H9 (cell line): ENCODE data around the gene RESP18. TPM values are rescaled to one million over a fixed set of nuclear protein-coding genes. Genes with fewer than 3 reads are reported as not detected.

ENCODE experiments used
- DNase-seq: peaks from one replicate; pipeline ENCODE4 v3.0.0-alpha.2; 2017
- H2AFZ ChIP-seq: one replicate; pipeline ENCODE4 v1.6.1; 2013; ENCODE audit warnings: mild to moderate bottlenecking, low read length, control low read depth, moderate library complexity
- H2AK5ac ChIP-seq: 2 replicates; pipeline ENCODE4 v1.6.1; 2013; ENCODE audit warnings: low read length, control low read depth, mixed read lengths; ENCODE audit not compliant: insufficient read length
- H2BK120ac ChIP-seq: one replicate; pipeline ENCODE4 v1.6.1; 2013; ENCODE audit warnings: low read depth, mild to moderate bottlenecking, low read length, control low read depth, inconsistent platforms; ENCODE audit not compliant: poor library complexity, severe bottlenecking
- H2BK12ac ChIP-seq: 2 replicates; pipeline ENCODE4 v1.6.1; 2013; ENCODE audit warnings: low read length, control low read depth, mixed read lengths, low read depth; ENCODE audit not compliant: insufficient read length
- H2BK15ac ChIP-seq: 2 replicates; pipeline ENCODE4 v1.6.1; 2013; ENCODE audit warnings: low read depth, low read length, control low read depth
- H2BK20ac ChIP-seq: one replicate; pipeline ENCODE4 v1.6.1; 2013; ENCODE audit warnings: low read depth, mild to moderate bottlenecking, low read length, control low read depth, inconsistent platforms; ENCODE audit not compliant: poor library complexity, severe bottlenecking
- H2BK5ac ChIP-seq: 2 replicates; pipeline ENCODE4 v1.6.1; 2013; ENCODE audit warnings: low read length, control low read depth, mixed read lengths; ENCODE audit not compliant: insufficient read length
- H3K14ac ChIP-seq: 2 replicates; pipeline ENCODE4 v1.6.1; 2013; ENCODE audit warnings: low read length, control low read depth; ENCODE audit not compliant: insufficient read depth
- H3K18ac ChIP-seq: 2 replicates; pipeline ENCODE4 v1.6.1; 2013; ENCODE audit warnings: low read depth, mild to moderate bottlenecking, mixed read lengths, low read length, control low read depth; ENCODE audit not compliant: insufficient read length
- H3K23ac ChIP-seq: 2 replicates; pipeline ENCODE4 v1.6.1; 2013; ENCODE audit warnings: low read length, control low read depth, mixed read lengths, low read depth; ENCODE audit not compliant: insufficient read length
- H3K23me2 ChIP-seq: 2 replicates; pipeline ENCODE4 v1.6.1; 2013; ENCODE audit warnings: low read depth, mild to moderate bottlenecking, mixed read lengths, low read length, control low read depth; ENCODE audit not compliant: insufficient read length, poor library complexity, severe bottlenecking
- H3K27ac ChIP-seq: 2 replicates; pipeline ENCODE4 v1.5.1; 2013; ENCODE audit warnings: low read length, control low read depth, mixed read lengths, low read depth; ENCODE audit not compliant: insufficient read length
- H3K27me3 ChIP-seq: 2 replicates; pipeline ENCODE4 v1.6.1; 2013; ENCODE audit warnings: low read length, control low read depth, inconsistent platforms; ENCODE audit not compliant: insufficient read depth
- H3K4ac ChIP-seq: 2 replicates; pipeline ENCODE4 v1.6.1; 2013; ENCODE audit warnings: low read depth, mild to moderate bottlenecking, control low read depth, inconsistent platforms, low read length, moderate library complexity
- H3K4me1 ChIP-seq: 2 replicates; pipeline ENCODE4 v1.6.1; 2013; ENCODE audit warnings: low read length, control low read depth, inconsistent platforms; ENCODE audit not compliant: insufficient read depth
- H3K4me2 ChIP-seq: 2 replicates; pipeline ENCODE4 v1.6.1; 2013; ENCODE audit warnings: low read length, control low read depth, mixed read lengths; ENCODE audit not compliant: insufficient read length, insufficient read depth
- H3K56ac ChIP-seq: 2 replicates; pipeline ENCODE4 v1.6.1; 2013; ENCODE audit warnings: low read depth, mild to moderate bottlenecking, mixed read lengths, low read length, control low read depth; ENCODE audit not compliant: insufficient read length
- H3K79me1 ChIP-seq: 2 replicates; pipeline ENCODE4 v1.6.1; 2013; ENCODE audit warnings: low read depth, mild to moderate bottlenecking, moderate library complexity, low read length, control low read depth, inconsistent platforms; ENCODE audit not compliant: insufficient read depth, poor library complexity, severe bottlenecking
- H3K79me2 ChIP-seq: 2 replicates; pipeline ENCODE4 v1.6.1; 2013; ENCODE audit warnings: low read length, control low read depth, inconsistent platforms; ENCODE audit not compliant: insufficient read depth
- H3K9ac ChIP-seq: 2 replicates; pipeline ENCODE4 v1.6.1; 2013; ENCODE audit warnings: low read length, control low read depth, mixed read lengths; ENCODE audit not compliant: insufficient read length; ENCODE audit errors: extremely low read depth
- H3K9me3 ChIP-seq: one replicate; pipeline ENCODE4 v1.6.1; 2013; ENCODE audit warnings: low read depth, low read length, inconsistent platforms; ENCODE audit not compliant: control insufficient read depth
- H3T11ph ChIP-seq: one replicate; pipeline ENCODE4 v1.6.1; 2013; ENCODE audit warnings: mild to moderate bottlenecking, low read length, control low read depth, inconsistent platforms
- H4K20me1 ChIP-seq: one replicate; pipeline ENCODE4 v1.6.1; 2013; ENCODE audit not compliant: control insufficient read depth, insufficient read length, insufficient read depth
- H4K5ac ChIP-seq: 2 replicates; pipeline ENCODE4 v1.6.1; 2013; ENCODE audit warnings: low read depth, mild to moderate bottlenecking, mixed read lengths, low read length, control low read depth; ENCODE audit not compliant: insufficient read length
- H4K8ac ChIP-seq: replicated peaks from 2 replicates; pipeline ENCODE4 v1.6.1; 2013; ENCODE audit warnings: low read length, control low read depth, mixed read lengths, low read depth; ENCODE audit not compliant: insufficient read length
- H4K91ac ChIP-seq: 2 replicates; pipeline ENCODE4 v1.6.1; 2013; ENCODE audit warnings: low read depth, mild to moderate bottlenecking, moderate library complexity, mixed read lengths, low read length, control low read depth; ENCODE audit not compliant: insufficient read length
- H3K27ac Mint-ChIP-seq, 3 experiments: 2 replicates in 2 of 3; 3 replicates in 1 of 3; pipeline ENCODE4 v1.8.0; 2020 to 2021; ENCODE audit warnings: mixed read lengths in 3 of 3, mild to moderate bottlenecking in 1 of 3, moderate library complexity in 1 of 3
- H3K27me3 Mint-ChIP-seq: 2 replicates; pipeline ENCODE4 v1.8.0; 2021; ENCODE audit warnings: low read depth, mild to moderate bottlenecking, moderate library complexity, mixed read lengths
- H3K36me3 Mint-ChIP-seq, 3 experiments: 2 replicates in 2 of 3; 3 replicates in 1 of 3; pipeline ENCODE4 v1.8.0; 2020 to 2021; ENCODE audit warnings: low read depth in 3 of 3, mixed read lengths in 3 of 3; ENCODE audit not compliant: insufficient read depth in 1 of 3
- H3K4me1 Mint-ChIP-seq, 2 experiments: 2 replicates each; pipeline ENCODE4 v1.8.0; 2020; ENCODE audit warnings: mixed read lengths in 2 of 2
- H3K4me3 Mint-ChIP-seq, 2 experiments: 2 replicates in 1 of 2; 3 replicates in 1 of 2; pipeline ENCODE4 v1.8.0; 2020 to 2021; ENCODE audit warnings: mild to moderate bottlenecking in 2 of 2, mixed read lengths in 2 of 2, moderate library complexity in 1 of 2
- H3K9me3 Mint-ChIP-seq, 2 experiments: 2 replicates in 1 of 2; 3 replicates in 1 of 2; pipeline ENCODE4 v1.8.0; 2020; ENCODE audit warnings: mild to moderate bottlenecking in 2 of 2, mixed read lengths in 2 of 2, moderate library complexity in 1 of 2
- CTCF ChIP-seq: fragments of 200-600 bp; sonication (generic); conservative IDR thresholded peaks from 3 replicates; pipeline ENCODE4 v1.8.0; 2021; ENCODE audit warnings: antibody characterized with exemption, mild to moderate bottlenecking
- WGBS: extraction: QIAGEN DNeasy Blood & Tissue Kit; methylation state at CpG from one replicate; pipeline ENCODE4 v1.1.7; 2013; ENCODE audit warnings: missing lambda C conversion rate, low lambda C conversion rate, mixed read lengths; ENCODE audit not compliant: insufficient read length; ENCODE audit errors: extremely low coverage; 5-methylcytosine and 5-hydroxymethylcytosine counted together
- total RNA-seq: library from RNA; stranded (reverse); gene quantifications from 2 replicates; pipeline ENCODE4 v1.2.1, GENCODE V29; 2021

RESP18 gene
- total RNA-seq, 1 experiment from 2014 or later, result not detected

DNA sequence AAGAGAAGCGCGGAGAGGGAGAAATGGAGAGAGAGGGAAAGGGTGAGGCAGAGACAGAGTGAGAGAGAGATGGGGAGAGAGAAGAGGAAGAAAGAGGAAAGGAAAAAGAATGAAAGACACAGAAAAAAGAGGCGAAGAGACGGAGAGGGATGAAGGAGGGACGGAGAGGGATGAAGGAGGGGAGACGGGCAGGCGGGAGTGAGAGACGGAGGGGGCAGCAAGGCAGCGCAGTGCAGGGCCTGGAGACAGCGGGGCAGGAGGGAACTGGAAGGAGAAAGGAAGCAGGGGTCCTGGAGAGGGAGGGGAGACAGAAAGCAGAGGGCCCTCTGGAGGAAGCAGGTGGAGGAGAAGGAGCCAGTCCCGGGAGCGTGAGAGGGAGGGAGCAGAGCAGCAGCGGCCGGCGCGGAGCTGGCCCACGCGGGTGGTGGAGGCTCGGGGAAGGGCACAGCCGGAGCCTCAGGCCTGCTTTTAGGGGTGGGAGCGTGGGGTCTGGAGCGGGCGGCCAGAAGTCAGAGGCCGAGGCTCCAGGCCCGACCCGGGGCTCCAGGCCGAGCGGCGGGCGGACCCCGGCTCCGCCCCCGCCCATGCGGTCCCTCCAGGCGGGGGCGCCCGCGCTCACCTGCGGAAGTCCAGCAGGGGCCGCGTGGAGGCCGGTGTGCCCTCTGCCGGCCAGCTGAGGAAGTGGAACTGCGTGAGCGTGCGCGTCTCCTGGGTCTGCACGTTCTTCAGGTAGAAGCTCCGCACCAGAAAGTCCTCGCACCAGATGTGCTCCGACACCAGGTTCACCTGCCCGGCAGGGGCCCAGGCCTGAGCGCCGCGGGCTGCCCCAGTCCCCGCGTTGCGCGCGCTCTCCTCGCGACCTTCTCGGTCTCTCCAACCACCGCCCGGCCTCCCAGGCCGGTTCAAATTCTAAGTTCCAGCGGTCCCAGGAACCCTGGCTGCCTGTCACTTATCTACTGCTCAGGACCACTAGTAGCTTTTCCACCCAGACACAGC lies 37.9 kb downstream of the RESP18 start:
- Mint-ChIP-seq H3K4me3 (peak overlapping the region; percentile 81 to 84), H3K27me3 (peaks cover 61% of the 10 kb centered on the region), H3K27ac (peak overlapping the region in 1 of 3 experiments; percentile 86; a peak in 2 of 7 replicates), H3K9me3 (peaks cover 2 to 7% of the 10 kb centered on the region in 2 experiments; a peak in 3 of 5 replicates), H3K36me3 (peaks cover 0 to 4% (median 2%) of the 10 kb centered on the region in 3 experiments; a peak in 2 of 7 replicates), H3K4me1 (peaks cover 15 to 21% of the 10 kb centered on the region in 2 experiments)
- Histone ChIP-seq H2BK15ac (no peak overlapping the region), H2BK12ac (no peak overlapping the region), H4K91ac (no peak overlapping the region), H3K79me1 (no peaks in the 10 kb centered on the region), H3K79me2 (no peaks in the 10 kb centered on the region), H2BK120ac (no peak overlapping the region), H3K56ac (no peak overlapping the region), H3K9ac (peak overlapping the region; percentile 46), H3K27ac (no peak overlapping the region), H4K8ac (no peak overlapping the region), H3K4me2 (peak overlapping the region; percentile 88), H3K18ac (peak overlapping the region; percentile 83), H3K27me3 (no peaks in the 10 kb centered on the region; the same call in 1 of the 2 replicates), H3K9me3 (no peaks in the 10 kb centered on the region), H2AFZ (no peak overlapping the region), H2BK20ac (no peak overlapping the region), H4K20me1 (no peaks in the 10 kb centered on the region), H4K5ac (no peak overlapping the region), H3K4me1 (no peaks in the 10 kb centered on the region), H3K14ac (peak overlapping the region; percentile 83; the same call in 1 of the 2 replicates), H3K4ac (no peak overlapping the region), H3K23me2 (peaks cover 6% of the 10 kb centered on the region), H3K23ac (no peak overlapping the region), H2BK5ac (no peak overlapping the region), H2AK5ac (no peak overlapping the region), H3T11ph (no peak overlapping the region)
- WGBS, result no CpG with 5 or more reads among the region's 67 CpGs
- peak; percentile 100 for TF ChIP-seq CTCF
- peak; percentile 95 for DNase-seq
